HG02973 (cell line): ENCODE results near the gene KATNBL1.
"Not testable (repeated sequence)": the region's sequence is repeated elsewhere in the genome, so short reads cannot be mapped to it uniquely, and the experiment has no call there.

Experiments used
- ATAC-seq: cut with Tn5 transposase; IDR thresholded peaks from one replicate; pipeline ENCODE4 v1.9.1; 2021; ENCODE audit warnings: moderate library complexity; ENCODE audit not compliant: unreplicated experiment

Gene KATNBL1

DNA sequence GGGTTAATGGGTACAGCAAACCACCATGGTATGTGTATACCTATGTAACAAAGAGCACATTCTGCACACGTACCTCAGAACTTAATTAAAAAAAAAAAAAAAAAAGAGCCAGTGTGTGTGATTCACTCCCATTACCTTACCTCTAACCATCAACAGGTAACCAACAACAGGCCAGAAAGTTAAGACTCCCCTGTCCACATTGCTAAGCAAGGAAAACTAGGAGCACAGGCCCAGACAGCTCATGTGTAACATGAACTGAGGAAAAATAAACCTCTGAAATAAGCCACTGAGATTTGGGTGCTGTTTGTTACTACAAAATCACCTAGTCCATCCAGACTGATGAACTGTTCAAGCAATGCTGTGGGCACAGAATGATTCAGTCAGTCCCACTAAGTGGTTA lies 6.0 kb downstream of the KATNBL1 start:
- no peak for ATAC-seq

DNA sequence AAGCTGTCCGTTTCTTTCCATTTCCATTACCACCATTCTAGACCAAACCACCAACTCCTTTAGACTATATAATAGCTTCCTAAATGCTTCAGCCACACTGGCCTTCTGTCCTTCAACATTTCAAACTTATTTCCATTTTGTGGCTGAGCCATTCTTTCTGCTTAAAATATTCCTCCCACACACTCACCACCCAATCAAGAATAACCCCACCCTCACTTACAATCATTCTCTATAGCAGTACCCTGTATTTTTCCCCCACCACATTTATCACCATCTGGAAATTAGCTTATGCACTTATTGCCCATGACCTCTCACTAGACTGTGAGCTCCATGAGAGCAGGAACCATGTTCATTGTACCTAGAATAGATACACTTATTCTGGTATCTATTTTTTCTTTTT lies 6.6 kb downstream of the KATNBL1 start:
- no peak for ATAC-seq

DNA sequence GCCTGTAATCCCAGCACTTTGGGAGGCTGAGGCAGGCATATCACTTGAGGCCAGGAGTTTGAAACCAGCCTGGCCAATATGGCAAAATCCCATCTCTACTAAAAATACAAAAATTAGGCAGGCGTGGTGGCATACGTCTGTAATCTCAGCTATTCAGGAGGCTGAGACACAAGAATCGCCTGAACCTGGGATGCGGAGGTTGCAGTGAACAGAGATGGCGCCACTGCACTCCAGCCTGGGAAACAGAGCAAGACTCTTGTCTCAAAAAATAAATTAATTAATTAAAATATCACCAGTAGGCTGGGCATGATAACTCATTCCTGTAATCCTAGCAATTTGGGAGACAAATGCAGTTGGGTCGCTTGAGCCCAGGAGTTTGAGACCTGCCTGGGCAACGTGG lies 16.6 kb downstream of the KATNBL1 start:
- not testable (repeated sequence) for ATAC-seq

DNA sequence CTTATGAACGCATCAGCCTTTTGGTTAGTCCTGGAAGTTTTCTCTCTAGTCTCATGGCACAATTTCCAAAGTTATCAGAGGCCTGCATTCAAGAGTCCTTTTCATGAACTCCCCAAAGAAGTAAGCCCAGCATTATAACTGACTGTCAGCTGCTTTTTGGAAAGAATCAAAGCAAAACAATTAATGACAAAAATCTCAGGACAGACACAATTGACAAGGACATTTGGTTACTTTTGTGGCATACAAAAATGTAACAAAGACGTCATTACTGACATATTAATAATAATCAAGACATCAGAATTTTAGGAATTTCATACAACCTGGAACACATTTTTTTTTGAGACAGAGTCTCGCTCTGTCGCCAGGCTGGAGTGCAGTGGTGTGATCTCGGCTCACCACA lies 21.2 kb downstream of the KATNBL1 start:
- ATAC-seq = no peak

DNA sequence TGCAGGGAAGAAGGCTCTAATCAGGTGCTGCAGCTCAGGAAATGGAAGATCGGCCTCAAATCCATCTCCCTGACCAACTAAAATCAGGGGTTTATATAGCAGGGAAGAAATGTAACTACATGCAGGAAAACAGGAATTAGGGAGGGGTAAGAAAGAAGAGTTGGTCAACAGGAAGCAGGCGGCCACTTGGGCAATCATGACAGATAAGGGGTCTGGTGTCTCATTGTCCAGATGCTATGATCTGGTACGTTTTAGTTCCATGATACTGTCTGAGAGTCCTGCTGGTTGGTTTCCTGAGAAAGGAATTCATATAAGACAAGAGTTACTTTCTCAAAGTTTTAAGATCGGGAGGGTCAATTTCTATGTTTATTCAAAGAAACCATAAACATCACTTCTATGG lies 24.2 kb downstream of the KATNBL1 start:
- no peak for ATAC-seq

DNA sequence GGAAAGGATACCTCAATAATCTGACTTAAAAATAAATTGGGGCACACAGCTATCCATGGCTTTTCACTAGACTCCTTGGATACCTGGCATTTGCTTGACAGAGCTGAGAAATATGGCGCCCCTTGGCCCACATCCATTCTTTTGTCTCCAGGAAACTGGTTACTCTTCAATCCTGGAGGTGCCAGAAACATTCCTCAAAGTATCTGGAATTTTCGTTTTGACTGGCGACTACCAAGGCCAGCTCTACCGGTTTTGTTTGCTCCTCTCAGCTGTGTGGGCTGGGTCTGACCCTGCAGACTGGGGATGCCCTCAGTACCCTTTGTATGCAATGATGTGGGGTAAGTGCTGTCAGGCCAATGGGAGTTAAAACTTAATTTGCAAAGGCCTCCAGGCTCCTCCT lies 27.0 kb downstream of the KATNBL1 start:
- ATAC-seq = no peak

DNA sequence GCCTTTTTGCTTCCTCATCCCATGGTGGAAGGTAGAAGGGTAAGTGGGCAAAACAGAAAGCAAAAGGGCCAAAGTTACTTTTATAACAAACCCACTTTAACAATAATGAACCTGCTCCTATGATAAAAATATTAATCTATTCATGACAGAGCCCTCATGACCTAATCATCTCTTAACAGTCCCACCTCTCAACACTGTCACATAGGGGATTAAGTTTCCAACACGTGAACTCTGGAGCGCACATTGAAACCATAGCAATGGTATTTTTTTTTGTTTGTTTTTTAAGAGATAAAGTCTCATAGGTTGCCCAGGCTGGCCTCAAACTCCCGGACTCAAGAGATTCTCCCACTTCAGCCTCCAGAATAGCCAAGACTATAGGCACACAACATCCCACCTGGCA lies 30.7 kb downstream of the KATNBL1 start:
- no peak for ATAC-seq

DNA sequence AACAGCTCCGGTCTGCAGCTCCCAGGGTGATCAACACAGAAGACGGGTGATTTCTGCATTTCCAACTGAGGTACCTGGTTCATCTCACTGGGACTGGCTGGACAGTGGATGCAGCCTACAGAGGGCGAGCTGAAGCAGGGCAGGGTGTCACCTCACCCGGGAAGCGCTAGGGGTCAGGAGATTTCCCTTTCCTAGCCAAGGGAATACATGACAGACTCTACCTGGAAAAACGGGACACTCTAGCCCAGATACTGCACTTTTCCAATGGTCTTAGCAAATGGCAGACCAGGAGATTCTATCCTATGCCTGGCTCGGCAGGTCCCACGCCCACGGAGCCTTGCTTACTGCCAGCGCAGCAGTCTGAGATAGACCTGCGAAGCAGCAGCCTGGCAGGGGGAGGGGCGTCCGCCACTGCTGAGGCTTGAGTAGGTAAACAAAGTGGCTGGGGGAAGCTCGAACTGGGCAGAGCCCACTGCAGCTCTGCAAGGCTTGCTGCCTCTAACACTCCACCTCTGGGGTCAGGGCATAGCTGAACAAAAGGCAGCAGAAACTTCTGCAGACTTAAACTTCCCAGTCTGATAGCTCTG lies 43.8 kb downstream of the KATNBL1 start:
- ATAC-seq = not testable (repeated sequence)

DNA sequence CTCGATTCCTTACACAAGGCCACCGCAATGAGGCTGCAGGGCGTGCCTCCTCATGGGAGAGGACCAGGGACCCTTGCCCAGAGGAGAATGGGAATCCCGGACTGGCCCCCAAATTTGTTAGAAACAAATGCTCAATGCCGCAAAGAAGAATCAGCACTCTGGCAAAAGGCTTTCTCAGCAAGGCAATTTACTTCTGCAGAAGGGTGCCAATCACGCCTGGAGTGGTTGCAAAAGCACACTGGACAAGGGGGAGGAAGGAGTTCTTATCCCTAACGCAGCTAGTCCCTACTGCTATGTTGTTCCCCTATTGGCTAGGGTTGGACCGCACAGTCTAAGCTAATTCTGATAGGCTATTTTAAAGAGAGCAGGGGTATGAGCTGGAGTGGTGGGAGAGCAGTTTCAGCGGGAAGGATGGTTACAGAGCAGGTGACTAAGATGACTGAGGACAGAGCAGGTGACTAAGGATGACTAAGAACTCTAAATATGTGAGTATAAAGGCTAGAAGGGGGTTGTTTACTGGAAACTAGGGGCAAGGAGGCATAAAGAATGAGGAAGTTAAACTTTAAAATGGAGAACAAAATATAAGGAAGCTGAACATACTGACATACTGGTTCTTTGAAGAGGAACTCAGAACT lies 48.5 kb downstream of the KATNBL1 start:
- no peak for ATAC-seq

DNA sequence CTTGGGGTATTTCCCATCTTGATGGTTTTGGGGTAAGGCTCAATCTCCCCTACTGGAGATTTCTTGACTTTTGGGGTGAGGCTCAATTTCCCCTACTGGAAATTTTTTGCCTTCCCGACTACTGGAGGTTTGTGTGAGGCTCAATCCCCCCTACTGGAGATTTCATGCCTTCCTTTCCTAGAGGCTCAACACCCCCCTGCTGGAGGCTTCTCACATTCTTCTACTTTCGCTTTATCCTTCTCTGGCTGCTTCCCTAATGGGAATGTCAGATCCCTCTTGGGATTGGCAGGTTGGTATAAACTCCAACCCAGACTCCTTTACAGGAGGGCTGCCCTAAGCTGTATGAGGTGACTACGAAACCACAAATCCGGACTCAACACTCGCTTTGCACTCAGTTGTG lies 49.2 kb downstream of the KATNBL1 start:
- no peak for ATAC-seq

DNA sequence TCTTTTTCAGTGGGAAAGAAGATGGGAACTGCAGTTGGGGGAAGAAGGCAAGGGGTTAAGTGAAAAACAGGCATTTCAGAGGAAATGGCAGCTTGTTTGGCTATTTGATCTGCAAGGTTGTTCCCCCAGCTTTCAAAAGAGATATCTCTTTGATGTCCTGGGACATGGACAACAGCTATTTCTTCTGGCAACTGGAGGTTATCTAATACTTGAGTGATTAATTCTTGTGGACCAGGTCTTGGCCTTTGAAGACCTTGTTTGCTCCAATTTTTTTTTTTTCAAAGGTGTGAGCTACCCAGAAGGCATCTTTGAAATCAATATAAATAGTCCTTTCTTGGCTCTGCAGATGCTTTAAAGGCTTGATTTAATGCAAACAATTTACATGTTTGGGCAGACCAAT lies 51.5 kb downstream of the KATNBL1 start:
- no peak for ATAC-seq

DNA sequence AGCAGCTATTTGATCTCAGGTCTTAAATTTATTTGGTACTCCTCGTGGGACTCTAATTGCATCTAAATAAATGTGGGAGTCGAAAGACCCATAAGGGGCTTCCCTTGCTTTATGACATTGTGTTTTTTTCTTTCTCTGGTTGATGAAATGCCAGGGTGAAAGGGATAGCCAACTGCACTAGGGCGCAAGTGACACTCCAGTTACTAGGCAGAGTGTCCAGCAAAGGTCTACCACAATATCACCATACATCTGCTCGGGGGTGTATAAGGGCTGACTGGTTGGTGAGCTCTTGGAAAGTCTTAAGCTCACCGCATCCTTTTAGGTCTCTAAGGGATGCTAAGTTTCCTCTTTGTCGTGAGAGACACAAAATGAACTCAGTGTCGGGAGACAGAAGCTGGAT lies 54.0 kb downstream of the KATNBL1 start:
- no peak for ATAC-seq

DNA sequence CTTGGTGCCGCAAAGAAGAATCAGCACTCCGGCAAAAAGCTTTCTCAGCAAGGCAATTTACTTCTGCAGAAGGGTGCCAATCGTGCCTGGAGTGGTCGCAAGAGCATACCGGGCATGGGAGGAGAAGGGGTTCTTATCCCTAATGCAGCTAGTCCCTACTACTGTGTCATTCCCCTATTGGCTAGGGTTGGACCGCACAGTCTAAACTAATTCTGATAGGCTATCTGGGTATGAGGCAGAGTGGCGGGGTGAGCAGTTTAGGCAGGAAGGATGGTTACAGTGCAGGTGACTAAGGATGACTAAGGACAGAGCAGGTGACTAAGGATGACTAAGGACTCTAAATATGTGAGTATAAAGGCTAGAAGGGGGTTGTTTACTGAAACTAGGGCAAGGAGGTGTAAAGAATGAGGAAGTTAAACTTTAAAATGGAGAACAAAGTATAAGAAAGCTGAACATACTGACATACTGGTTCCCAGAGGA lies 55.1 kb downstream of the KATNBL1 start:
- no peak for ATAC-seq

DNA sequence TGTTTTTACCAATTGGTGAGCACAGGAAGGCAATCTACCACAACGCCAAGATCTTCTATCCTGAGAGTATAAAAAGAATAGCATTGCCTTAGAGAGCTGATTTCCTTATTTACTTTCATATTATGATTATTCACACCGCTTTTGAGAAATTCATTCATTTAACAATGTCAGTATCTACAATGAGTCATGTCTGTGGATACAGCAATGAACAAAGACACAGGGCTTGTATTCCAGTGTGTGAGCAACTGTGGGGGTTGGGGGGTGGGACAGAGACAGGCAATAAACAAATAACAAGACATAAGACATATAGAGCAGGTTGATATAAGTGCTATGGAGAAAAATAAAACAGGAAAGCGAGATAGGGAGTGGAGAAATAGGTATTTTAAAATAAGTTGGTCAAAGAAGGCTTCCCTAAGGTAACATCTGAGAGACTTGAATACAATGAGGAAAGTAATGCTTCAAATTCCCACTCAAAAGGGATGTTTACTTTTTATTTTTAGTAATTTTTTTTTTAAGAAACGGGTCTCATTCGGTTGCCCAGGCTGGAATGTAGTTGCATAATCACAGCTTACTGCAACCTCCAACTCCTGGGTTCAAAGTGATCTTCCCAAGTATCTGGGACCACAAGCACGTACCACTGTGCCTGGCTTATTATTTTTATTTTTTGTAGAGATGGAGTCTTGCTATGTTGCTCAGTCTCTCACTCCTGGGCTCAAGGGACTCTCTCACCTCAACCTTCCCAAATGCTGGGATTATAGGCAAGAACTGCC lies 62.3 kb downstream of the KATNBL1 start:
- ATAC-seq = no peak

DNA sequence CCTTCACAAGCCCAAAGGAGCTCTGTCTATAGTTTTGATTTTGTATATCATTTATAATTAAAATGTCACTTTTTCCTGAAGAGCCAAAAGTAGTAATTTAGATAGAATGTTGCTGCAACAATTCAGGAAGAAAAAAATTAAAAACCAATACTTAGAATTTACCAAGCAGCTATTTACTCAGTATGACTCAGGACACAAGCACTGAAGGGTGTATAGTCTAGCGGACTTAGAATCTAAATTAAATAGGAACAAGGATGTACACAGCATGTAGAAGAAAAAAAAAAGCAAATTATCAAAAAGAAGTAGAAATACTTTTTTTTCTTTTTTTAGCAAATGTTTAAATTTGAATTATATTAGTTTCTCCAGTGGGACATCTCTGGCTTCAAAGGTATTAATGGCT lies 76.4 kb downstream of the KATNBL1 start:
- no peak for ATAC-seq

DNA sequence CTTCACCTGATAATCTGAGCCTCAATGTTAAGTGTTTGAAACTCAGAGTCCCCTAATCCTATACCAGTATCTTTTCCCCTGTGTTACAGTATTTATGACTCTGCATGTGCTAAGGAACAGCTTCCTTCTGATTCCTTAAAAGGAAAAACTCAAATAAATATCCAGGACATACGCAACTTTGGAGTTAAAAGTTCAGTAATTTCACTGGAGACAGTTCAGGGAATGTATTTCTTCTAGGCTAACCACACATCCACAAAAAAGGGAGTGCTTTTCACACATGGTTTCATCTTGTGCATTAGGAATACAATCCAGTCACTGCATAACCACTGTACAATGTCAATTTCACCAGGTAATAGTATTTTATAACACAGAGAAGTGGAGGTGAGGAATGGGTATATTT lies 77.0 kb downstream of the KATNBL1 start:
- no peak for ATAC-seq

DNA sequence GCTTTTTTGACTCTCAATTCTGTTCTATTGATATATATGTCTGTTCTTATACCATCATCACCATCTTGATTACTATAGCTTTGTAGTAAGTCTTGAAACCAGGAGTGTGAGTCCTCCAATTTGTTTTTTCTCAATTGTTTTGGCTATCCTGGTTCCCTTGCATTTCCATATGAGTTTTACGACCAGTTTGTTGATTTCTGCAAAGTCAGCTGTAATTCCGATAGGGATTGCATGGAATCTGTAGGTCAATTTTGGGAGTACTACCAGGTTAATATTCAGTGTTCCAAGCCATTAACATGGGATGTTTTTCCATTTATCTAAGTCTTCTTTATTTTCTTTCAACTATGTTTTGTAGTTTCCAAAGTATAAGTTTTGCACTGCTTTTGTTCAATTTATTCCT lies 81.0 kb downstream of the KATNBL1 start:
- ATAC-seq = no peak

DNA sequence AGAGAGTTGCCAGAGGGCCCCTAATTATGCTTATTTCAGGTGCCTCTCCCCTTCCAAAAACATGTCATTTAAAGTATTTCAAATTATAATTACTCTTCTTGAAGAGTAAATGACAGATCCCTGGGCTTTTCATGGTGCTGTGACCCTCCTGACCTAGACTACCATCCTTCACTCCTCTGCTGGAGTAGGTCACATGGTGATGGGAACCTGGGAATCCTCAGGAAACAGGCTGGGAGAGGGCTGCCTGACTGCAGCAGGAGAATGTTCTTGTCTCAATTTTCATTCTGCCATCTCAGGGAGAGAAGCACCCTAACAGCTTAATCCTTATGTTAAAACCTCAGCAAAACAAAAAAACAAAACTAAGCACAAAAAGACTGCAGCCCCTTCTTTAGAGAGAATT lies 83.4 kb downstream of the KATNBL1 start:
- ATAC-seq = no peak

DNA sequence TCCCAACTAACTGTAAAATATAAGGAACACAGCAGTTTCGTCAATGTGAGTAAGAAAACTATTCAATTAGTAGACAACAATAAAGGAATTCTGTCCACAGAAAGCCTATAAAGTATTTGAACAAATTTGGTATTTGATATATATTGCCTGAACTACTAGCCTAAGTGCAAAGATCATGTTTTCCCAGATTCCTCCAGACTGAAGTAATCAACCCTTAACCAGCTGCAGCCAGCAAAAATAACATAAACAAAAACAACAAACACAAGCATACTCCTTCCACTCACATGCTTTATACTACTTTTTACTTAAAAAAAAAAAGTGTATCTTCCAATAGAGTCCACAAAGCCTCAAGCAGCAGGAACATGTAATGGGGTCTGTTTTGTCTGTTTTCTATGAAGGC lies 84.0 kb downstream of the KATNBL1 start:
- ATAC-seq = no peak

DNA sequence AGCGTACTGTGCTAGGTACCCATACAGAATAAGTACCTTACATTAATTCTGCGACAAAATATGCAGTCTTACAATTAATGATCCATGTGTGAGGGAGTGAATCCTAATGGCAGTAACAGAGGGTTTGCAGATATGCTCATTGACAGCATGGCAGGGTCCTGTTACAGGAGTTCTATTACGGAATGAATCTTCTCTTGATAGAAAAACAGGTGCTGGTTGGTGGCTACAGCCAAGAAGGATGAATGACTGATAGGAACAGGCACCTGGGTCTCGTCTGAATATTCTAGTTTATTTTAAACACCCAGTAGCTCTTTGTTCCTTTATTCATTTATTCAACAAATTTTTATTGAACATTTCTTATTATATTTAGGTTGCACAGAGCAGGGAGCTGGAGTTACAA lies 85.2 kb downstream of the KATNBL1 start:
- ATAC-seq = no peak

DNA sequence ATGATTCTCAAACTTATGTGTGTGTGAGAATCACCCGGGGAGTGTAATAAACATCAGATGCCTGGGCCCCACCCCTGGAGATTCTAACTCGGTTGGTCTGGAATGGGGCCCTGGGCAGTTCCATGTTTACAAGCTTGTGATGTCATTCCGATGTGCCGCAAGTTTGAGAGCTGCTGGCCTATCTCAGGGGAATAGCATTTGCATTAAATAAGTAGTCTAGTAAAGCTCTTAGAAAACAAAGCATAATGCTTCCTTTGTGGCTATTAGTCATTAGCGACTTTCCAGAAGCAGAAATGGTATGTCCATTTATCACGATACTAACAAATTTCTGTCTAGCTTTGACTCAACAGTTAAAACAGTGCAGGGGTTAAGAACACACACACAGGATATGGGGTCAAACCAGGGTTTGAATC lies 87.1 kb downstream of the KATNBL1 start:
- peak; percentile 67 for ATAC-seq

DNA sequence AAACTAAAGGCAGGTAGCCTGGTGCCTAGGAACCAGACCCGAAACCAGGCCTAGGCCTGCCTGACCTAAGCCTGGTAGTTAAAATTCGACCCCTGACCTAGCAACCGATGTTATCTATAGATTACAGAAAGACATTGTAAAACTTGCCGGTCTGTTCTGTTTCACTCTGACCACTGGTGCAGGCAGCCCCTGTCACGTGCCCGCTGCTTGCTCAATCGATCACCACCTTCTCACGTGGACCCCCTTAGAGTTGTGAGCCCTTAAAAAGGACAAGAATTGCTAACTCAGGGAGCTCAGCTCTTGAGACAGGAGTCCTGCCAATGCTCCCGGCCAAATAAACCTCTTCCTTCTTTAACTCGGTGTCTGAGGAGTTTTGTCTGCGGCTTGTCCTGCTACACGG lies 88.1 kb downstream of the KATNBL1 start:
- not testable (repeated sequence) for ATAC-seq
